Endothelial cell of umbilical vein (primary cell): Measurements from ENCODE around the gene VRK1. TPM values are rescaled to one million over a fixed set of nuclear protein-coding genes. Genes with fewer than 3 reads are reported as not detected.

Experiments
- BruUV-seq: library from RNA; stranded (reverse); fragments of 400-500 nt; replicated peaks from 2 replicates; lab custom pipeline; 2021; lab: Mats Ljungman, UMichigan
- CTCF ChIA-PET: fragments of 300-600, 350-600 bp; sonication (Branson Sonifier 250); formaldehyde crosslinking; loops from one replicate; lab custom pipeline; 2021; ENCODE audit warnings: antibody characterized with exemption, inconsistent platforms; lab: Charles Lee
- POLR2A ChIA-PET: fragments of 300-600, 350-600 bp; sonication (Branson Sonifier 250); formaldehyde crosslinking; loops from one replicate; lab custom pipeline; 2021; ENCODE audit warnings: antibody characterized with exemption, inconsistent platforms; lab: Charles Lee
- DNase-seq: peaks from one replicate; pipeline ENCODE4 v3.0.0-alpha.2; 2011; ENCODE audit warnings: low read depth, low spot score
- FAIRE-seq: peaks from 2 replicates; lab custom pipeline; 2011; peaks lifted over from hg19 to GRCh38; lab: Jason Lieb, UNC
- H2AFZ ChIP-seq: 2 replicates; pipeline ENCODE4 v1.6.0; 2012; ENCODE audit warnings: low read depth, low read length, control low read depth, inconsistent platforms
- H3K27ac ChIP-seq: 2 replicates; pipeline ENCODE4 v1.5.1; 2011; ENCODE audit warnings: low read depth, mild to moderate bottlenecking, control low read depth, low read length, moderate library complexity; ENCODE audit not compliant: insufficient read depth
- H3K27me3 ChIP-seq, 2 experiments: 2 replicates each; pipeline versions ENCODE4 v1.6.0 to v1.6.1; 2011; ENCODE audit warnings: low read length in 2 of 2, mixed read lengths in 1 of 2; ENCODE audit not compliant: control insufficient read depth in 2 of 2, insufficient read depth in 2 of 2
- H3K36me3 ChIP-seq, 2 experiments: 2 replicates in 1 of 2; 3 replicates in 1 of 2; pipeline ENCODE4 v1.5.1; 2011; ENCODE audit warnings: low read length in 2 of 2, mild to moderate bottlenecking in 1 of 2, moderate library complexity in 1 of 2; ENCODE audit not compliant: control insufficient read depth in 2 of 2, insufficient read depth in 2 of 2; ENCODE audit errors: extremely low read depth in 1 of 2
- H3K4me1 ChIP-seq: 3 replicates; pipeline ENCODE4 v1.5.1; 2011; ENCODE audit warnings: mild to moderate bottlenecking, low read length; ENCODE audit not compliant: control insufficient read depth, insufficient read depth; ENCODE audit errors: extremely low read depth
- H3K4me2 ChIP-seq: 2 replicates; pipeline ENCODE4 v1.6.1; 2011; ENCODE audit warnings: low read length, control low read depth, mixed read lengths; ENCODE audit not compliant: insufficient read depth
- H3K4me3 ChIP-seq, 3 experiments: fragments of 200-600 bp in 1 of 3; sonication (generic), shearing (Covaris generic) in 1 of 3; replicated peaks in 1 of 3; 2 replicates each; pipeline ENCODE4 v1.5.1; 2011 to 2016; ENCODE audit warnings: control low read depth in 3 of 3, low read length in 3 of 3, mild to moderate bottlenecking in 2 of 3, inconsistent platforms in 1 of 3, low read depth in 1 of 3, moderate library complexity in 1 of 3; ENCODE audit not compliant: insufficient read depth in 1 of 3
- H3K79me2 ChIP-seq: 2 replicates; pipeline ENCODE4 v1.6.0; 2012; ENCODE audit warnings: low read length, inconsistent platforms; ENCODE audit not compliant: control insufficient read depth, insufficient read depth
- H3K9ac ChIP-seq: replicated peaks from 2 replicates; pipeline ENCODE3; 2011; ENCODE audit warnings: low read length, control low read depth; ENCODE audit not compliant: insufficient read depth; ENCODE audit errors: extremely low read depth
- H3K9me1 ChIP-seq: replicated peaks from 3 replicates; pipeline ENCODE4 v1.6.0; 2011; ENCODE audit warnings: mild to moderate bottlenecking, low read length; ENCODE audit not compliant: control insufficient read depth, insufficient read depth; ENCODE audit errors: extremely low read depth
- H3K9me3 ChIP-seq: replicated peaks from 2 replicates; pipeline ENCODE4 v1.5.1; 2012; ENCODE audit warnings: low read length, inconsistent platforms; ENCODE audit not compliant: control insufficient read depth, insufficient read depth
- H4K20me1 ChIP-seq: replicated peaks from 2 replicates; pipeline ENCODE3; 2011; ENCODE audit warnings: mild to moderate bottlenecking, low read length; ENCODE audit not compliant: control insufficient read depth, insufficient read depth; ENCODE audit errors: extremely low read depth
- EZH2 ChIP-seq: IDR thresholded peaks from 2 replicates; pipeline ENCODE4 v1.6.1; 2012; ENCODE audit warnings: borderline replicate concordance, low read depth, mild to moderate bottlenecking, moderate library complexity, low read length, inconsistent platforms; ENCODE audit not compliant: severe bottlenecking
- FOS ChIP-seq: IDR thresholded peaks from 2 replicates; pipeline ENCODE4 v1.6.1; 2011; ENCODE audit warnings: mild to moderate bottlenecking, low read length, moderate library complexity, borderline replicate concordance; ENCODE audit not compliant: insufficient read depth
- GATA2 ChIP-seq: IDR thresholded peaks from 2 replicates; pipeline ENCODE4 v1.7.0; 2011; ENCODE audit warnings: low read depth, mild to moderate bottlenecking, moderate library complexity, mixed read lengths, low read length; ENCODE audit not compliant: insufficient read length, insufficient read depth
- JUN ChIP-seq: IDR thresholded peaks from 2 replicates; pipeline ENCODE4 v1.6.1; 2011; ENCODE audit warnings: borderline replicate concordance, low read depth; ENCODE audit not compliant: insufficient read length, insufficient read depth
- MYC ChIP-seq: IDR thresholded peaks from one replicate; pipeline ENCODE4 v1.6.1; 2011; ENCODE audit warnings: mild to moderate bottlenecking, low read depth, low read length
- POLR2A ChIP-seq: IDR thresholded peaks from 2 replicates; pipeline ENCODE4 v1.6.1; 2012; ENCODE audit warnings: low read depth, mild to moderate bottlenecking, control low read depth, low read length
- POLR2AphosphoS5 ChIP-seq: IDR thresholded peaks from 2 replicates; pipeline ENCODE4 v1.6.1; 2012; ENCODE audit warnings: low read depth, mild to moderate bottlenecking, control low read depth, low read length, moderate library complexity; ENCODE audit not compliant: insufficient read depth
- dilution Hi-C: fragments of 300-500 bp; cut with MboI; formaldehyde crosslinking; loops from one replicate; pipeline ENCODE4 v1.15.0; 2019; ENCODE audit warnings: low sequenced_read_pairs; ENCODE audit not compliant: extremely low pct_ligation_motif_present
- intact Hi-C: fragments of 100-400 bp; cut with micrococcal nuclease; formaldehyde crosslinking; loops from one replicate; pipeline ENCODE4 v1.10.0; 2022
- polyA plus RNA-seq, 4 experiments: library from polyadenylated mRNA; depleted of rRNA in 3 of 4; stranded (reverse) in 3 of 4; unstranded in 1 of 4; fragments of >200 nt; gene quantifications; 2 replicates each; pipeline versions ENCODE4 v1.2.1 to v1.2.3, GENCODE V29; 2011 to 2012; ENCODE audit warnings: missing spikeins in 1 of 4
- total RNA-seq: library from RNA; stranded (reverse); gene quantifications from 2 replicates; pipeline ENCODE4 v1.2.3, GENCODE V29; 2021
- TF ChIP-seq, protein P1 (sequence below): IDR thresholded peaks from 2 replicates; pipeline ENCODE4 v1.6.1; 2011; ENCODE audit not compliant: insufficient read depth, insufficient read length
- TF ChIP-seq, protein P2 (sequence below), 2 donors: IDR thresholded peaks; 1 replicate in 1 of 2; 2 replicates in 1 of 2; pipeline ENCODE4 v1.5.1; 2011; ENCODE audit warnings: low read length in 2 of 2, mild to moderate bottlenecking in 2 of 2, moderate library complexity in 2 of 2, control low read depth in 1 of 2, inconsistent platforms in 1 of 2, low read depth in 1 of 2; ENCODE audit not compliant: insufficient read depth in 1 of 2; ENCODE audit errors: extremely low read depth in 1 of 2

VRK1 gene
- total and polyA plus RNA-seq, 2 donors (not counting 3 experiments of a cell fraction or from before 2014, with no cell fraction given) = 7.1 to 31.7 TPM

DNA sequence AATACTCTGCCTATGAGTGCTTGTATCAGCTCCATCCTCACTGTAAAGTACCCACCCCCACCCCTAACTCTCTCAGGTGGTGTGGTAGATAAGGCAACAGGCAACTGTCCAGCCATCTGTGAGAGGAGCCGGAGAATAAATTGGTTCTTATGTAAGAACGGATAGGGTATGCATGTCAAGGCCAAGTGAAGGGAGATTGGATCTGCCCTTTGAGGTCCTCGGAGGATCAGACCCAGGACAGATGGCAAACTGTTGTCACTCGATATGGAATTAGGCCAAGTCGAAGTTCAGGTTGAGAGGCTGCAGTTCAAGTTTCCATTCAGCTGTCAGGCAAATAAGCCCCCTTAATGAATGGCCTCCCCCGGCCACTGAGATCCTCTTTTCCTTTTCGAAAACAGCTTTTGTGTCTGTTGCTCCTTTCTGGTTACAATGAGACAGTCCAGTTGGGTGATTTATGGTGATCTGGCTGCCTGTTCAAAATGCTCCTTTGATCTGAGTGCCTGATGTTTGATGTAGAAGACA is 120.3 kb downstream of the VRK1 start:
- no peaks in the 10 kb centered on the region for H3K27me3 ChIP-seq
- H3K9me1 ChIP-seq = no peaks in the 10 kb centered on the region
- ChIA-PET POLR2A (no interaction called here), CTCF (no interaction called here)
- no peaks in the 10 kb centered on the region for H3K36me3 ChIP-seq
- H3K9ac ChIP-seq = no peak overlapping the region
- H3K9me3 ChIP-seq = no peaks in the 10 kb centered on the region
- no peaks in the 10 kb centered on the region for H3K4me1 ChIP-seq
- no peak for TF ChIP-seq POLR2AphosphoS5
- no peak for TF ChIP-seq POLR2A
- no peak for TF ChIP-seq MYC
- TF ChIP-seq, protein P1, sequence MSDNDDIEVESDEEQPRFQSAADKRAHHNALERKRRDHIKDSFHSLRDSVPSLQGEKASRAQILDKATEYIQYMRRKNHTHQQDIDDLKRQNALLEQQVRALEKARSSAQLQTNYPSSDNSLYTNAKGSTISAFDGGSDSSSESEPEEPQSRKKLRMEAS = no peak
- no peak for TF ChIP-seq JUN
- TF ChIP-seq, protein P2, sequence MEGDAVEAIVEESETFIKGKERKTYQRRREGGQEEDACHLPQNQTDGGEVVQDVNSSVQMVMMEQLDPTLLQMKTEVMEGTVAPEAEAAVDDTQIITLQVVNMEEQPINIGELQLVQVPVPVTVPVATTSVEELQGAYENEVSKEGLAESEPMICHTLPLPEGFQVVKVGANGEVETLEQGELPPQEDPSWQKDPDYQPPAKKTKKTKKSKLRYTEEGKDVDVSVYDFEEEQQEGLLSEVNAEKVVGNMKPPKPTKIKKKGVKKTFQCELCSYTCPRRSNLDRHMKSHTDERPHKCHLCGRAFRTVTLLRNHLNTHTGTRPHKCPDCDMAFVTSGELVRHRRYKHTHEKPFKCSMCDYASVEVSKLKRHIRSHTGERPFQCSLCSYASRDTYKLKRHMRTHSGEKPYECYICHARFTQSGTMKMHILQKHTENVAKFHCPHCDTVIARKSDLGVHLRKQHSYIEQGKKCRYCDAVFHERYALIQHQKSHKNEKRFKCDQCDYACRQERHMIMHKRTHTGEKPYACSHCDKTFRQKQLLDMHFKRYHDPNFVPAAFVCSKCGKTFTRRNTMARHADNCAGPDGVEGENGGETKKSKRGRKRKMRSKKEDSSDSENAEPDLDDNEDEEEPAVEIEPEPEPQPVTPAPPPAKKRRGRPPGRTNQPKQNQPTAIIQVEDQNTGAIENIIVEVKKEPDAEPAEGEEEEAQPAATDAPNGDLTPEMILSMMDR (IDR thresholded peaks at IDR 0.05; ENCODE audit: extremely low read depth in 1 of 2, insufficient read depth in 1 of 2, low read depth in 1 of 2, low read length in 2 of 2) = no peak
- TF ChIP-seq FOS = no peak
- TF ChIP-seq GATA2 = no peak
- no peak for TF ChIP-seq EZH2
- no peak overlapping the region for H3K4me2 ChIP-seq
- DNase-seq (no peak), FAIRE-seq (no peak)
- no peak overlapping the region for H3K4me3 ChIP-seq
- no peak overlapping the region for H2AFZ ChIP-seq
- no TSS peak for BruUV-seq
- H4K20me1 ChIP-seq = no peaks in the 10 kb centered on the region
- intact Hi-C loops = no loop called here
- H3K79me2 ChIP-seq = no peaks in the 10 kb centered on the region
- dilution Hi-C loops = no loop called here
- H3K27ac ChIP-seq = no peak overlapping the region
